GM12874 (cell line): Measurements from ENCODE around the gene SCAF11.

Experiments
- TF ChIP-seq, protein P1 (sequence below): IDR thresholded peaks from 2 replicates; pipeline ENCODE4 v1.5.1; 2011; ENCODE audit warnings: low read depth, mild to moderate bottlenecking, control low read depth, low read length, moderate library complexity; ENCODE audit not compliant: insufficient read depth

SCAF11 gene

DNA sequence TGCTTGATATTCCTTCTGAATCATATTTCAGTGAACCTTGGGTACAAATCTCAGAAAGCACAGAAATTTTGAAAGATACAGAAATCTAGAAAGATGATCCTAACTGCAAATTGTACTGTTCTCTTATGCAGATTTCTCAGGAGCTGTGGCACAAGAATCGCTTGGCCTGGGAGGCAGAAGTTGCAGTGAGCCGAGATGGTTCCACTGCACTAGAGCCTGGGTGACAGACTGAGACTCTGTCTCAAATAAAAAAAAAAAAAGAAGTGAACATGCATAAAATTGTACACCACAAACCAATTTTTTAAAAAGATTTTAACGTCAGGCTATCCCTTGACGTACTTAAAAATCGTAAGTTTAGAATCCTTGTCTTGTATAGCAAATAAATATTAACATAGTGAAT, 31.3 kb downstream of the SCAF11 start:
- TF ChIP-seq, protein P1, sequence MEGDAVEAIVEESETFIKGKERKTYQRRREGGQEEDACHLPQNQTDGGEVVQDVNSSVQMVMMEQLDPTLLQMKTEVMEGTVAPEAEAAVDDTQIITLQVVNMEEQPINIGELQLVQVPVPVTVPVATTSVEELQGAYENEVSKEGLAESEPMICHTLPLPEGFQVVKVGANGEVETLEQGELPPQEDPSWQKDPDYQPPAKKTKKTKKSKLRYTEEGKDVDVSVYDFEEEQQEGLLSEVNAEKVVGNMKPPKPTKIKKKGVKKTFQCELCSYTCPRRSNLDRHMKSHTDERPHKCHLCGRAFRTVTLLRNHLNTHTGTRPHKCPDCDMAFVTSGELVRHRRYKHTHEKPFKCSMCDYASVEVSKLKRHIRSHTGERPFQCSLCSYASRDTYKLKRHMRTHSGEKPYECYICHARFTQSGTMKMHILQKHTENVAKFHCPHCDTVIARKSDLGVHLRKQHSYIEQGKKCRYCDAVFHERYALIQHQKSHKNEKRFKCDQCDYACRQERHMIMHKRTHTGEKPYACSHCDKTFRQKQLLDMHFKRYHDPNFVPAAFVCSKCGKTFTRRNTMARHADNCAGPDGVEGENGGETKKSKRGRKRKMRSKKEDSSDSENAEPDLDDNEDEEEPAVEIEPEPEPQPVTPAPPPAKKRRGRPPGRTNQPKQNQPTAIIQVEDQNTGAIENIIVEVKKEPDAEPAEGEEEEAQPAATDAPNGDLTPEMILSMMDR, result no peak

DNA sequence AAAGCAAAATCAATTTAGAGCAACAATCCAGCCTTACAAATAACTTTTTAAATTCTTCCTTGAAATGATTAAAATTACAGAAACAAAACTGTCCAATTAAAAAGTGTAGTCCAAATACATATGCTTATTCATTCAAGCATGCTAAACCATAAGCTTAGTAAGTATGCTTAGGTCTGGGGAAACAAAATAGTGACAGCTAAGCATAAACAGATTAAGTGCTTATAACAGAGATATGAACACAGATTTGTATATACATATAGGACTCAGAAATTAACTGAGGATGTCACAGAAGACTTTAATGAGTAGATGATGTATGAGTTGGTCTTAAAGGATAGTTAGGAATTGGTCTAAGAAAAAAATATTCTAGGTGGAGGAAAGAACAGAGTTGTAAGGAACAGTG, 41.8 kb downstream of the SCAF11 start:
- TF ChIP-seq, protein P1, result no peak

DNA sequence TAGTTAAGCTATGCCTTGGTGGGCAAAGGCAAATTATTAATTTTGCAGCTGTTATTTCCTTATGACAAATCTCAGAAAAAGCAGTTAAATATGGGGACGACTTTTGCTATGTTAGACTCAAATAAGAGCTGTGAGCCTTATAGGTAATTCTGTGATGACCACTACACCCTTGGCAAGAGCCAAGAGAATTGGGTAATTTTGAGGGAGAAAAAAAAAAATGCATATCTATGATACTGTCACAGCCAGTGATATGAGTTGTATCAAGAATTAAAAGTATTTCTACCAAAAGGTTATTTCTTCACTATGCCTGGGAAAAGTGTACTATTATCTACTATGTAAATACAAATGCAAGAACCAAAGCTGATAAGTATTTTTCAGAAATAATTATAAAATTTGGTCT, 43.9 kb downstream of the SCAF11 start:
- TF ChIP-seq, protein P1, result no peak

DNA sequence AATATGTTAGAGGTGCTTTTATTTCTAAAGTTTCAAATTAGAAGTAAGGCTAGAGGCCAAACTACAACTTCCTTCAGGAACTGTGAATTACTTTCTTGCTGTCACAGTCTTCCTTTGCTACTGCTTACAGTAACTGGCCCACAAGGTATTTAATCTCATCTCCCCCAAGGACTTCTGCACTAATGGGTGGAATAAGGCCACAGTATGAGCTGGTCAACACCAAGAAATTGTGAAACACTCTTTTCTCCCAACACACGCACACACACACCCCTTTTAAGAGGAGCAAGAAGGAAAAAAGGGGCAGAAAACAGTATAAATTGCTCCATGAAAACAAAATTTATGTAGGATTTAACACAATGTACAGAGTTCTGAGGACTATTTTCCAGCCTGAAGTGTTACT, 45.6 kb downstream of the SCAF11 start:
- TF ChIP-seq, protein P1, result no peak

DNA sequence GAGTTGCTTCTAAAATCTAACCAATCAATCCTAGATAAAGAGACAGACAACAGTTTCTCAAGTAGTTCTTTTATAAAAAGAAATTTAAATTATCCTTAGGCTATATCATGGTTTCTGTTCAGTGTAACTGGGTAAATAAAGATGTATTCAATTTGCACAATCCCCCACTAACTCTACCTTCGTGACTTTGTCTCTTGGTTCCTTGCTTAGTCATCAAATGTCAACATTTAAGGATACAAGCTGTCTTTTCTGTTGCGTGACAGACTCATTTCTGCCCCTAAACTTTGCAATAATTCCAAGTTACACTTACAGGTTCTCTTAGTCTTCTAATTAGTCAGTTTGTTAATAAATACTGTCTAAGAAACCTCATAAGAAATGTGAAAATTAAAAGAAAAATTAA, 50.6 kb downstream of the SCAF11 start:
- TF ChIP-seq, protein P1, result no peak

DNA sequence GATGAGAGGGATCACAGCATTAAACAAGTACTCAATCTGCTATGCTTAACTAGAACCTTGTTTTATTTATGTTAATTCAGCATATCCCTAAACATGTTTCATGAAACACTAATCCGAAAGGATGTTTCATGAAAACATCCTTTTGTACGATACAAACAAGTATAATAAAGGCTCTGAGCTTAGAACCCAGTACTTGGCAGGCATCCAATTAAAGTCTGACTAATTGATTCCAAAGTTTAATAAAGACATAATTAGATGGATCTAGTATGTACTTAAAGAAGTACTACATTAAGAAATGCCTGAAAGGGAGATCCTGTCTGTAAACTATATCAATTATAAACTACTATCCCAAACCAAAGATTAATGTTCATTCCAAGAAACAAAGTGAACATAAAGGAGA, 51.8 kb downstream of the SCAF11 start:
- TF ChIP-seq, protein P1, result no peak

DNA sequence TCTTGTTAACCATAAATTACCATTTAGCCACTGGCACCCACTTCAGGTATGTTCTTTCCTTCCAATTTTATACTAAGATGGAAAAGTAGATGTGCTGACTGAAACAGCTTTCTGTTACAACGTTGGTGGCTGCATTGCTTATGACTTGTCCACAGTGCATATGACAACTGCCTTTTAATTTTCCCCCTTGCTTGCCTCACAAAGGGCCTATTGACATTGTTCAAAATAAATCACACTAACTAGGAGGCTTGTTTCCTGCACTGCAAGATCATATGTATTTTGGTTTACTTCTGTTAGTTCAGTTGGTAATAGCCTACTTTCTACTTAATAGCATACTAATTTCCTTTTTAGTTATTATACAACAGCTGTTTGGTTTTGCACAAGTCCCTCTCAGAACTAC, 55.4 kb downstream of the SCAF11 start:
- TF ChIP-seq, protein P1, result no peak

DNA sequence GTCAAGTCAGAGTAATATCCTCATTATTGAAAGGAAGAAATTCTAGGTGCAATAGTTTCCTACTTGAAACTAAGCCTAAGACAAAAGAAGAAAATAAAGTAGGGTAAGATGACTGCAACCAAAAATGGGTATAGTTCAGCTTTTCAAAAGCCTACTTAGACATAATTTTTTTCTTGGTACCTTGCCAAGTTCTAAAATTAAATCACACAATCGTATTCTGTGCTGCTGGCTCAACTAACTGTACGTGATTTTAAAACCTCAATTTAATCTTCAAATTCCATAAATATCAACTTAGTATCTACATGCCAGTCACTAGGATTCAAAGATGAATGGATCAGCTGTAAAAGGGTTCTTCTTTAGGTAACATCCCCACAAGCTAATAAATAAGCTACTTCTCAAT, 56.9 kb downstream of the SCAF11 start:
- TF ChIP-seq, protein P1, result no peak
